AG10803 (cell line): ENCODE data around the gene CIB4.

Experiments
- DNase-seq: peaks from one replicate; pipeline ENCODE4 v3.0.0; 2010; ENCODE audit warnings: low read depth
- H3K4me3 ChIP-seq: 2 replicates; pipeline ENCODE4 v1.5.1; 2011; ENCODE audit warnings: mild to moderate bottlenecking, low read length, control low read depth
- TF ChIP-seq, protein P1 (sequence below): conservative IDR thresholded peaks from 2 replicates; pipeline ENCODE4 v1.5.1; 2011; ENCODE audit warnings: mild to moderate bottlenecking, low read length, control low read depth, inconsistent platforms

Gene CIB4

GRCh38 chr2:26630235-26630634 is 10.9 kb downstream of the CIB4 start:
- TF ChIP-seq, protein P1, sequence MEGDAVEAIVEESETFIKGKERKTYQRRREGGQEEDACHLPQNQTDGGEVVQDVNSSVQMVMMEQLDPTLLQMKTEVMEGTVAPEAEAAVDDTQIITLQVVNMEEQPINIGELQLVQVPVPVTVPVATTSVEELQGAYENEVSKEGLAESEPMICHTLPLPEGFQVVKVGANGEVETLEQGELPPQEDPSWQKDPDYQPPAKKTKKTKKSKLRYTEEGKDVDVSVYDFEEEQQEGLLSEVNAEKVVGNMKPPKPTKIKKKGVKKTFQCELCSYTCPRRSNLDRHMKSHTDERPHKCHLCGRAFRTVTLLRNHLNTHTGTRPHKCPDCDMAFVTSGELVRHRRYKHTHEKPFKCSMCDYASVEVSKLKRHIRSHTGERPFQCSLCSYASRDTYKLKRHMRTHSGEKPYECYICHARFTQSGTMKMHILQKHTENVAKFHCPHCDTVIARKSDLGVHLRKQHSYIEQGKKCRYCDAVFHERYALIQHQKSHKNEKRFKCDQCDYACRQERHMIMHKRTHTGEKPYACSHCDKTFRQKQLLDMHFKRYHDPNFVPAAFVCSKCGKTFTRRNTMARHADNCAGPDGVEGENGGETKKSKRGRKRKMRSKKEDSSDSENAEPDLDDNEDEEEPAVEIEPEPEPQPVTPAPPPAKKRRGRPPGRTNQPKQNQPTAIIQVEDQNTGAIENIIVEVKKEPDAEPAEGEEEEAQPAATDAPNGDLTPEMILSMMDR, result no peak
- no peak overlapping the region for H3K4me3 ChIP-seq
- no peak for DNase-seq

DNA sequence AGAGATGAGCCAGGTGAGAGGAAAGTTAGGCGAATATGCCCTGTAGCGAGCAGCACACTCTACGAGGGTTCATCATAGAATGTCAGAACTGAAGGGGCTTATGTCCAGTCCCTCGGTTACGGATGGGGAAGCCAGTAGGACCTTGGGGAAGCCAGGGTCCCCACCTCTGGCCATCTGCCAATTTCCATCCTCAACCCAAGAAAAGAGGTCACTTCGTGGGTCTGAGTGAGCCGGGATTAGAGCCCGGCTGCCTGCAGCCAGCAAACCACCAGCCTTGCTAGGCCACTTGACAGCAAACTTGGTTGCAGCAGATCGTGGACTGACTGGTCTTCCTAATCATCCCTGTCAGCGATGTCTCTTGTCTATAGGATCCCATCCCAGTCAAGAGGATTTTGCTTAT is 11.4 kb downstream of the CIB4 start:
- DNase-seq, result no peak
- H3K4me3 ChIP-seq, result no peak overlapping the region
- TF ChIP-seq, protein P1, result no peak

GRCh38 chr2:26629346-26629630 is 11.9 kb downstream of the CIB4 start:
- TF ChIP-seq, protein P1, result no peak
- no peak for DNase-seq
- no peak overlapping the region for H3K4me3 ChIP-seq

GRCh38 chr2:26628561-26629345 is 12.4 kb downstream of the CIB4 start:
- H3K4me3 ChIP-seq, result no peak overlapping the region
- TF ChIP-seq, protein P1, result no peak
- DNase-seq, result no peak

DNA sequence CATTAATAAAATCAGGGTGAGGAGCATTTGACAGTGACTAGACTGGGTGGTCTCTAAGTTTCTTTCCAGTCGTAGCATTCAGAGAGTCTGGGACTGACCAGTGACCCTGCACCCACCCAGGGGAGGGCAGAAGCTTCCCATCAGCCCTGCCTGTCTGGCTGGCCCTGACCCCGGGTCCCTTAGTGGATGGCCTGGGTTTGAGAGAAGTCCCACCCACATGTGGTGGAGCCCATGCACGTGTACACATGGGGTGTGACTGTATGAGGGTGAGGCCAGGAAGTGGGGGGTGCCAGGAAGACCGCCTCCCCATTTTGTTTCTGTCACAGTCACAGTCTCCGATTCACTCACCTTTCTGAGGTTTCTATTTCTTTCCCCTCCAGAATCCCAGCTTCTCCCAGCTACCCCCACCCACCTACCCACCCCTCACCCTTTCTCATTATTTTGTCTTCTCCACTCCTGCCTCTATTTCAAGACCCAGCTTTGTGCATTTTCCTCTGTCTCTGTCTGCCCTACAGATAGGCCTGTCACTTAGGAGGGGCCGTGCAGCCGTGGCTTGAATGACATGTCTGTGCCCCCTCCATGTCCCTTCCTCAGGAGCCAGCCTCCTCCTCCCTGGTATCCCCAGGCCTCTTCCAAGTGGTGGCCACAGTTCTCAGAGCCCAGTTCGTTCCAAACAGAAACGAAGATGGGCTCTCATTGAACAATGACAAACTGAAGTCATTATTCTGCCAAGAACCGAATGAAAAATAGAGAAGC is 13.6 kb downstream of the CIB4 start:
- TF ChIP-seq, protein P1, result no peak
- no peak for DNase-seq
- H3K4me3 ChIP-seq, result no peak overlapping the region

- TF ChIP-seq, protein P1, result no peak
- H3K4me3 ChIP-seq, result no peak overlapping the region
- no peak for DNase-seq
Observed at GRCh38 chr2:26626606-26627005, 14.6 kb downstream of the CIB4 start.
